ENCODE data around the gene MKKS.

DNA sequence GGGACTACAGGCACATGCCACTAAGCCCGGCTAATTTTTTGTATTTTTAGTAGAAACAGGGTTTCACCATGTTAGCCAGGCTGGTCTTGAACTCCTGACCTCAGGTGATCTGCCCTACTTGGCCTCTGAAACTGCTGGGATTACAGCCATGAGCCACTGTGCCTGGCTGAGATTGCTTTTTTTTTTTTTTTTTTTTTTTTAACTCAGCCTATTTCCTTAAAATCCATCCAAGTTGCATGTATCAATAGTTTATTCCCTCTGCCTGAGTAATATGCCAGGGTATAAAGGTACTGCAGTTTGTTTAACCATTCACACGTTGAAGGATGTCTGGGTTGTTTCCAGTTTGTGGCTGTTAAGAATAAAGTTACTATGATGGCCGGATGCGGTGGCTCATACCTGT, 11.7 kb upstream of the MKKS start:
- no peak for TF ChIP-seq NBN (IDR thresholded peaks at IDR 0.05)
- TF ChIP-seq, protein P1, sequence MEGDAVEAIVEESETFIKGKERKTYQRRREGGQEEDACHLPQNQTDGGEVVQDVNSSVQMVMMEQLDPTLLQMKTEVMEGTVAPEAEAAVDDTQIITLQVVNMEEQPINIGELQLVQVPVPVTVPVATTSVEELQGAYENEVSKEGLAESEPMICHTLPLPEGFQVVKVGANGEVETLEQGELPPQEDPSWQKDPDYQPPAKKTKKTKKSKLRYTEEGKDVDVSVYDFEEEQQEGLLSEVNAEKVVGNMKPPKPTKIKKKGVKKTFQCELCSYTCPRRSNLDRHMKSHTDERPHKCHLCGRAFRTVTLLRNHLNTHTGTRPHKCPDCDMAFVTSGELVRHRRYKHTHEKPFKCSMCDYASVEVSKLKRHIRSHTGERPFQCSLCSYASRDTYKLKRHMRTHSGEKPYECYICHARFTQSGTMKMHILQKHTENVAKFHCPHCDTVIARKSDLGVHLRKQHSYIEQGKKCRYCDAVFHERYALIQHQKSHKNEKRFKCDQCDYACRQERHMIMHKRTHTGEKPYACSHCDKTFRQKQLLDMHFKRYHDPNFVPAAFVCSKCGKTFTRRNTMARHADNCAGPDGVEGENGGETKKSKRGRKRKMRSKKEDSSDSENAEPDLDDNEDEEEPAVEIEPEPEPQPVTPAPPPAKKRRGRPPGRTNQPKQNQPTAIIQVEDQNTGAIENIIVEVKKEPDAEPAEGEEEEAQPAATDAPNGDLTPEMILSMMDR (IDR thresholded peaks at IDR 0.05 in 2 of 3, conservative IDR thresholded peaks at IDR 0.05 in 1 of 3; ENCODE audit: control insufficient read depth in 2 of 3, extremely low read depth in 1 of 3, insufficient read depth in 1 of 3, low read depth in 3 of 3, low read length in 3 of 3) = no peak

Measured in GM12878 (cell line).